Spleen (tissue), 11 donors: ENCODE data around the gene MATCAP1. TPM values are rescaled to one million over a fixed set of nuclear protein-coding genes. Genes with fewer than 3 reads are reported as not detected.
A peak's percentile ranks its signal among the peaks of the same experiment; 100 is the strongest.

ENCODE experiments used
- DNase-seq: peaks from one replicate; pipeline ENCODE4 v3.0.0-alpha.2; 2020
- H3K27ac ChIP-seq, 8 donors: fragments of 200-600 bp; sonication (generic) in 7 of 8; 1 replicate in 4 of 8; 2 replicates in 4 of 8; pipeline versions ENCODE4 v1.5.0 to v1.8.0; 2016 to 2021; ENCODE audit warnings: inconsistent platforms in 4 of 8, mild to moderate bottlenecking in 4 of 8, moderate library complexity in 1 of 8
- H3K27me3 ChIP-seq, 7 donors: fragments of 200-600 bp; sonication (generic) in 6 of 7; replicated peaks in 1 of 7; 1 replicate in 4 of 7; 2 replicates in 3 of 7; pipeline versions ENCODE4 v1.5.0 to v1.8.0; 2016 to 2021; ENCODE audit warnings: inconsistent platforms in 3 of 7, mild to moderate bottlenecking in 1 of 7
- H3K36me3 ChIP-seq, 6 donors: fragments of 200-600 bp; sonication (generic) in 5 of 6; 1 replicate in 4 of 6; 2 replicates in 2 of 6; pipeline versions ENCODE4 v1.5.0 to v1.8.0; 2016 to 2021; ENCODE audit warnings: inconsistent platforms in 2 of 6
- H3K4me1 ChIP-seq, 6 donors: fragments of 200-600 bp; sonication (generic) in 5 of 6; 1 replicate in 3 of 6; 2 replicates in 3 of 6; pipeline versions ENCODE4 v1.5.0 to v1.8.0; 2016 to 2021; ENCODE audit warnings: inconsistent platforms in 3 of 6
- H3K4me3 ChIP-seq, 8 donors: fragments of 200-600 bp; sonication (generic) in 7 of 8; 1 replicate in 4 of 8; 2 replicates in 4 of 8; pipeline versions ENCODE4 v1.5.0 to v1.8.0; 2016 to 2021; ENCODE audit warnings: inconsistent platforms in 4 of 8, mild to moderate bottlenecking in 4 of 8, moderate library complexity in 2 of 8
- H3K9me3 ChIP-seq, 8 donors: fragments of 200-600 bp; sonication (generic) in 7 of 8; 1 replicate in 4 of 8; 2 replicates in 4 of 8; pipeline versions ENCODE4 v1.5.0 to v1.8.0; 2016 to 2021; ENCODE audit warnings: inconsistent platforms in 4 of 8
- POLR2A ChIP-seq, 3 donors: fragments of 450-650 bp; IDR thresholded peaks; one replicate each; pipeline ENCODE4 v1.5.1; 2017; ENCODE audit warnings: antibody characterized with exemption in 3 of 3, mild to moderate bottlenecking in 1 of 3
- POLR2AphosphoS5 ChIP-seq, 3 donors: sonication (generic); formaldehyde crosslinking; IDR thresholded peaks; one replicate each; pipeline ENCODE4 v1.5.1; 2017; ENCODE audit warnings: antibody characterized with exemption in 3 of 3
- WGBS, 5 donors: extraction: QIAGEN DNeasy Blood & Tissue Kit in 3 of 5; methylation state at CpG; one replicate each; pipeline versions ENCODE4 v1.1.5 to v1.1.7; 2013 to 2018; 5-methylcytosine and 5-hydroxymethylcytosine counted together
- intact Hi-C: fragments of 100-400 bp; cut with DNase I; formaldehyde crosslinking; loops from one replicate; pipeline ENCODE4 v1.15.0; 2023; ENCODE audit warnings: low total_unique reads
- polyA plus RNA-seq, 3 donors: library from polyadenylated mRNA; stranded (reverse); fragments of 200-250 nt; gene quantifications; one replicate each; pipeline ENCODE4 v1.2.1, GENCODE V29; 2013
- total RNA-seq, 7 donors: library from RNA; depleted of rRNA in 3 of 7; stranded (reverse); fragments of >200 nt in 3 of 7; fragmentation: NEBNext Ultra II Directional in 4 of 7; extraction: Animal tissue kit (Norgen Biotek cat#: 25700) in 4 of 7; gene quantifications; one replicate each; pipeline versions ENCODE4 v1.1.0 to v1.2.1, GENCODE V29; 2016 to 2021
- TF ChIP-seq, protein P1 (sequence below), 11 experiments: fragments of 200-600 bp in 7 of 11; fragments of 450-650 bp in 4 of 11; sonication (generic) in 4 of 11; IDR thresholded peaks in 8 of 11; conservative IDR thresholded peaks in 3 of 11; 1 replicate in 7 of 11; 2 replicates in 4 of 11; pipeline versions ENCODE4 v1.4.0 to v1.8.0; 2016 to 2021; ENCODE audit warnings: antibody characterized with exemption in 11 of 11, inconsistent platforms in 4 of 11, mild to moderate bottlenecking in 1 of 11
- donor health status: healthy with polysubstance abuse.
- donor health status: DM: no; HTN: no; CAD: no; lungs with moderate emphysema.
- donor health status: DM: no; HTN: no; CAD: no.
- donor health status: Bipolar disorder and iron deficiency.
- donor health status: healthy.
- donor health status: DM: no; HTN: no; CAD: no.
- donor health status: DM: yes; HTN: yes; CAD: no.

The MATCAP1 gene
- total and polyA plus RNA-seq, 10 donors: 8.9 to 59.4 (median 20.6) TPM

- Histone ChIP-seq H3K4me1 (peaks cover 33 to 84% (median 61%) of the 10 kb centered on the region in 6 donors), H3K27me3 (peaks cover 0 to 25% (median 10%) of the 10 kb centered on the region in 7 donors), H3K36me3 (peaks cover 0 to 7% (median 0%) of the 10 kb centered on the region in 6 donors), H3K27ac (peak overlapping the region in 5 of 8 donors; percentile 8 to 96 (median 95)), H3K9me3 (no peaks in the 10 kb centered on the region), H3K4me3 (no peak overlapping the region)
- TF ChIP-seq, protein P1, sequence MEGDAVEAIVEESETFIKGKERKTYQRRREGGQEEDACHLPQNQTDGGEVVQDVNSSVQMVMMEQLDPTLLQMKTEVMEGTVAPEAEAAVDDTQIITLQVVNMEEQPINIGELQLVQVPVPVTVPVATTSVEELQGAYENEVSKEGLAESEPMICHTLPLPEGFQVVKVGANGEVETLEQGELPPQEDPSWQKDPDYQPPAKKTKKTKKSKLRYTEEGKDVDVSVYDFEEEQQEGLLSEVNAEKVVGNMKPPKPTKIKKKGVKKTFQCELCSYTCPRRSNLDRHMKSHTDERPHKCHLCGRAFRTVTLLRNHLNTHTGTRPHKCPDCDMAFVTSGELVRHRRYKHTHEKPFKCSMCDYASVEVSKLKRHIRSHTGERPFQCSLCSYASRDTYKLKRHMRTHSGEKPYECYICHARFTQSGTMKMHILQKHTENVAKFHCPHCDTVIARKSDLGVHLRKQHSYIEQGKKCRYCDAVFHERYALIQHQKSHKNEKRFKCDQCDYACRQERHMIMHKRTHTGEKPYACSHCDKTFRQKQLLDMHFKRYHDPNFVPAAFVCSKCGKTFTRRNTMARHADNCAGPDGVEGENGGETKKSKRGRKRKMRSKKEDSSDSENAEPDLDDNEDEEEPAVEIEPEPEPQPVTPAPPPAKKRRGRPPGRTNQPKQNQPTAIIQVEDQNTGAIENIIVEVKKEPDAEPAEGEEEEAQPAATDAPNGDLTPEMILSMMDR (IDR thresholded peaks at IDR 0.05 in 8 of 11, conservative IDR thresholded peaks at IDR 0.05 in 3 of 11): no peak
- WGBS, 5 donors: 72 to 83% (median 82%) methylated on average over 7 of the region's 7 CpGs
- intact Hi-C loops: no loop called here
- DNase-seq: no peak
Observed at GRCh38 chr16:67157106-67157748, 26.5 kb downstream of the MATCAP1 start.

DNA sequence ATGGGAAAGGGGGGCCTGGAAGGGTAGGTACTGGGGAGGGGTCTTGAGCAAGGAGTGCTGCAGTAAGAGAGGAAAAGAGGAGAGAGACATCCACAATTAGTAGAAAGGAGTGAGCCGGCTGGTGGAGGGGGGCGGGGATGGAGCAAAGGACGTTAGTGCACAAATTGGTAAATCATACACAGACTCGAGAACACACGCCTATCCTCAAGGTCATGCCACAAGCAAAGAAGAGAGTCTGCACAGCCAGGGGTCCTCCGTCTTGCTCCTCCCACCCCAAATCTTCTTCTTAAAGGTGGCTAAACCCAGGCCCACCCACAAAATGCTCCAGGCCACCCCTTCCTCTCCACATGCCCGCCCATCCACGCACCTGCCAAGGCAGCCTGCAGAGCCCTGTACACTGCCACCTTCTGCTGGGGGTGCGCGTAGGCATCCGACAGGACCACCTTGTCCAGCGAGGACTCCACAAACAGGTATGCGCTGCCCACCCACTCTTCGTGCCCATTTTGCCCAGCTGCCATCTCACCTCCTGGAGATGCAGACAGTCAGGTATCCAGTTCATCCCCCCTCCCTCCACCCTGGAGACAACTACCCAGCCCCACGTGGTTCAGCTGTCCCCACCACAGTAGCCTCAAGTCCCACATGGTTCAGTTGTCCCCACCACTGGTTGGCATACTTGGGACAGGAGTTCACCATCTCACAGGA is 27.5 kb downstream of the MATCAP1 start:
- H3K36me3 ChIP-seq: peaks cover 0 to 7% (median 0%) of the 10 kb centered on the region in 6 donors
- peaks cover 27 to 79% (median 54%) of the 10 kb centered on the region in 6 donors for H3K4me1 ChIP-seq
- H3K9me3 ChIP-seq: no peaks in the 10 kb centered on the region
- DNase-seq: peak; percentile 78
- no peak overlapping the region for H3K4me3 ChIP-seq
- peaks cover 0 to 25% (median 3%) of the 10 kb centered on the region in 7 donors for H3K27me3 ChIP-seq
- 71 to 86% (median 77%) methylated on average over 14 to 15 of the region's 15 CpGs for WGBS, 5 donors
- peak overlapping the region in 2 of 8 donors; percentile 2 to 96 for H3K27ac ChIP-seq
- TF ChIP-seq POLR2A (IDR thresholded peaks at IDR 0.05): no peak
- TF ChIP-seq, protein P1 (IDR thresholded peaks at IDR 0.05 in 8 of 11, conservative IDR thresholded peaks at IDR 0.05 in 3 of 11): no peak
- TF ChIP-seq POLR2AphosphoS5 (IDR thresholded peaks at IDR 0.05): no peak
- intact Hi-C loops: no loop called here

- peak; percentile 96 for DNase-seq
- H3K36me3 ChIP-seq: peaks cover 0 to 7% (median 0%) of the 10 kb centered on the region in 6 donors
- 15 to 74% (median 18%) methylated on average over 15 to 74 of the region's 74 CpGs for WGBS, 5 donors
- no peak overlapping the region for H3K27ac ChIP-seq
- H3K4me3 ChIP-seq: peak overlapping the region in 6 of 8 donors; percentile 1 to 59 (median 17)
- H3K27me3 ChIP-seq: peaks cover 0 to 27% (median 8%) of the 10 kb centered on the region in 7 donors
- H3K9me3 ChIP-seq: no peaks in the 10 kb centered on the region
- peaks cover 24 to 79% (median 54%) of the 10 kb centered on the region in 6 donors for H3K4me1 ChIP-seq
- TF ChIP-seq POLR2AphosphoS5 (IDR thresholded peaks at IDR 0.05) (peak; percentile 35 to 77 (median 67)), POLR2A (IDR thresholded peaks at IDR 0.05) (no peak)
- TF ChIP-seq, protein P1 (IDR thresholded peaks at IDR 0.05 in 8 of 11, conservative IDR thresholded peaks at IDR 0.05 in 3 of 11): peak; percentile 44 to 99 (median 97)
- intact Hi-C loops: no loop called here
Observed at GRCh38 chr16:67155295-67156142, 28.2 kb downstream of the MATCAP1 start.
